Activated T-cell treated with anti-CD3 and anti-CD28 coated beads, Interleukin-2, amount 50 U/mL, for 1 hour (primary cell): ENCODE measurements around the gene MFSD12.
"Not testable (repeated sequence)": the region's sequence is repeated elsewhere in the genome, so short reads cannot be mapped to it uniquely, and the experiment has no call there.

Experiments used
- DNase-seq: peaks from one replicate; pipeline ENCODE4 v3.0.0-alpha.2; 2020

MFSD12 gene

GRCh38 chr19:3521104-3521445 is 36.3 kb downstream of the MFSD12 start:
- DNase-seq, result no peak

GRCh38 chr19:3520166-3521103 is 37.0 kb downstream of the MFSD12 start:
- no peak for DNase-seq

DNA sequence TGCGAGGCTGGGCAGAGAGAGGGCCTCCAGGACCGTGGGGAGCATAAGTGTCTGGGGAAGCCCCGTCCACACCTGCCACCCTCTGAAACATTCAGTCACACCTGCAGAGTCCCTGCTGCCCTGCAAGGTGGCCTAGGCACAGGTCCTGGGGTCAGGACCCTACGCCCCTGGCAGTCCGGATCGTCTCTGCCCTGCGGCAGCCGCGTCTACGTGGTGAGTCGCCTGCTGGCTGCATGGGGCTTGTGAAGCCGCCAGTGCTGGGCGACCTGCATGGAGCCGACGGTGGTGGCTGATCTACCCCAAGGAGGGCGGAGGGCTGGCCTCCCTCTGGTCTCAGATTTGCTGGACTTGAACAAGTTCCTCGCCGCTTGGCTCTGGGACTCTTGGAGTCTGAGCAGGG is 38.3 kb downstream of the MFSD12 start:
- DNase-seq, result no peak

GRCh38 chr19:3518659-3519058 is 38.7 kb downstream of the MFSD12 start:
- DNase-seq, result no peak

DNA sequence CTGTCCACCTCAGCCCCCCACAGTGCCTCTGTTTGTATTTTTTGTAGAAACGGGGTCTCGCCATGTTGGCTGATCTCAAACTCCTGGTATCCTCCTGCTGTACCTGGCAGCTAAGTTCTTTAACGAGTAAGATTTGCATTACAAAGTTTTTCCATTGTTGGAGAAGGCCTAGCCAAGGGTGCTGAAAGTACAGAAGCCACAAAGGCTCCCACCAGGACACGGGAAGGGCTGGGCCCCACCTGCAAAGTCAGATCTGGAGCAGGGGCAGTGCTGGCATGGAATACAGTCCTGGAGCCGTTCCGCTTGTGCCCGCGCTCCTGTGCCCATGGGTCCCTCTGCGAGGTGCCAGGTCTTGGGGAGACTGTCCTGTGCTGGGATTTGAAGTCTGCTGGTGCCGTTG is 39.1 kb downstream of the MFSD12 start:
- DNase-seq, result no peak

GRCh38 chr19:3517638-3518037 is 39.7 kb downstream of the MFSD12 start:
- no peak for DNase-seq

DNA sequence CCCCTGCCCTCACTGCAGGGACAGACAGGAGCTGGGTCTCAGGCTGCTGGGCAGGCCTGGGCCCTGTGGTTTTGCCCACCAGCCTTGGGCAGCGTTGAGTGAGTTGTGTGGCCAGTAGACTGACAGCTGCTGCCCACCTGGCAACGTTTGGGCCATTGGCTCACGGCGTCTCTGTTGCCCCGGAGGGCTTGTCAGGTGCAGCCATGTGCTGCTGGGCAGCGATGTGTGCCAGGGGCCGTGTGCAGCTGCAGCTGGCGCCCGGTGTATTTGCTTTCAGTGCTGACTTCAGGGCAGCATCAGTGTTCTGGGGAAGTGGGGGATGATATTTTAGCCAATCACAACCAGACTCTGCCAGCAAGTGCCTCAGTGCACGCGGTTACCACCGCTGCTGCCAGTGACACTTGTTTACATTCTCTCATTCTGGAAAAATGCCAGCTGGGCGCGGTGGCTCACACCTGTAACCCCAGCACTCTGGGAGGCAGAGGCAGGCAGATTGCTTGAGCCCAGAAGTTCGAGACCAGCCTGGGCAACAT is 40.6 kb downstream of the MFSD12 start:
- DNase-seq, result peak; percentile 43

GRCh38 chr19:3515891-3516422 is 41.4 kb downstream of the MFSD12 start:
- no peak for DNase-seq

DNA sequence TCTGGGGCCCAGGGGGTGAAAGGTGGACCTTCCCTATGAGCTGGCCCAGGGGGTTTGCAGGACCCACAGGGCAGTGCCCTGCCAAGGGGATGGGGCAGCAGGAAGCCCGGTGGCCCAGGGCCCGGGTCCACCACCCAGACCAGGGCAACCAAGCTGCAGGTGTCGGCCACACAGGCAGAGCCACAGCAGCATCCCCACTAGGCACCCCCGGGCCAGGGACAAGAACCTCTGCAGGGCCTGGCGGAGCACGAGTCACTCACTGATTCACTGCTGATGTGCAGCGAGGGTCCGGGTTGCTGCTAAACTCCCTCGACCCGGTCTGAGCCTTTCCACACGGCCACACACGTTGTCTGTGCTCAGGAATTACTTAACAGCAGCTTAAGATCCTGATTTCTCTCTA is 42.5 kb downstream of the MFSD12 start:
- DNase-seq, result no peak

DNA sequence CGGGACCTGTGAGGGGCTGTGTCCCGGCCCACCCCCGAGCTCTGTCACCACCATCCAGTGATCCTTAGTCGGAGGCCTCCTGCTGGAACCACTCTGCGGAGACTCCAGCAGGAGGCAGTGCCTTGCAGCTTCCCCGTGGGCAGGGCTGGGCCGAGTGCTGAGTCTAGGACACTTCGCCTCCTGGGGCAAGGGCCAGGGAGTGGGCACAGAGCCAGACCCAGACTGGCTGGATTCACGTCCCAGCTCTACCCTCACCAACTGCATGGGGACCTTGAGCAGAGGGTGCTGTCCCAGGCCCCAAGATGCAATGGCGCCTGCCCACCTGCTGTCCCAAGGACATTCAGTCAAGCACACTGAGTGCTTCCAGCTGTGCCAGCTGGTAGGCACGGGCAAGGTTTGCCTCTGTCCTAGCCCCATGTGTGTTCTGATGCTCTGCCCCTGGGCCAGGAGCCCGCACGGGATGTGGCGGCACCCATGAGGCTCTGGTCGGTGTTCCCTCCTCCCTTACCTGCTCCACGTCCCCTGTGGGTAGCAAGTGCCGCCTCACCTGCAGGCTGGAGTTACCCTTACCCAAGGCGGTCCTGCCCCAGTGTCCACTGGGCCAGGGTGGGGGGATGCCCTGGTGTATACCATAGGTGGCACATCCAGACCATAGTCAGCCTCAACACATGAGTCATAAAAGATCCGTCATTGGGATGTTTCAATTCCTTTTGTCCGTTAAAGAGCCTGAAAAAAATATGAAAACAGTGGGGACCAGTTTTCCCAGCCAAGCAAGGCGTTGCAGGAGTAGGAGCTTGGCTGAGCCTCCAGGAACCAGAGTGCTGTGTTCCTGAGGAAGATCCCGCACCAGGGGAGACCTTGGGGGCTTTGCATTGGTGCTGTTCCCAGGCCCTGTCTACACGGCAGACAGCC is 43.9 kb downstream of the MFSD12 start:
- DNase-seq, result no peak

GRCh38 chr19:3512562-3513228 is 44.7 kb downstream of the MFSD12 start:
- DNase-seq, result no peak

GRCh38 chr19:3511506-3512251 is 45.7 kb downstream of the MFSD12 start:
- no peak for DNase-seq

GRCh38 chr19:3510727-3511126 is 46.7 kb downstream of the MFSD12 start:
- no peak for DNase-seq

DNA sequence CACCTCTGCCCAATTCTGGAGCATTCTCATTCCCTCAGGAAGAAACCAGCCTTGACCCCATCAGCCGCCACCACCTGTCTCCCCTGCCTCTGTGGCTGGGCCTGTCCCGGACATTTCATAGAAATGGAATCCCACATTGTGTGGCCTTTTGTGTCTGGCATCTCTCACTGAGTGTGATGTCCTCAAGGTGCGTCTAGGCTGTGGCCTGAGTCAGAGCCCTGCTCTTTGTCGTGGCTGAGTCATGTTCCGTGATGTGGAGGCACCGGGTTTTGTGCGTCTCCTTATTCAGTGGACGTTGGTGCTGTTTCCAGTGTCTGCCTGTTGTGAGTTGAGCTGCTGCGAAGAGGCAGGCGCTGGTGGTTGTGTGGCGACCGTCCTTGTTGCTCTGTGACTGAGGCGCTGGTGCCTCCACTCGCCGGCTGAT is 47.8 kb downstream of the MFSD12 start:
- DNase-seq, result no peak

GRCh38 chr19:3508771-3509535 is 48.4 kb downstream of the MFSD12 start:
- DNase-seq, result no peak

GRCh38 chr19:3508121-3508661 is 49.2 kb downstream of the MFSD12 start:
- not testable (repeated sequence) for DNase-seq

DNA sequence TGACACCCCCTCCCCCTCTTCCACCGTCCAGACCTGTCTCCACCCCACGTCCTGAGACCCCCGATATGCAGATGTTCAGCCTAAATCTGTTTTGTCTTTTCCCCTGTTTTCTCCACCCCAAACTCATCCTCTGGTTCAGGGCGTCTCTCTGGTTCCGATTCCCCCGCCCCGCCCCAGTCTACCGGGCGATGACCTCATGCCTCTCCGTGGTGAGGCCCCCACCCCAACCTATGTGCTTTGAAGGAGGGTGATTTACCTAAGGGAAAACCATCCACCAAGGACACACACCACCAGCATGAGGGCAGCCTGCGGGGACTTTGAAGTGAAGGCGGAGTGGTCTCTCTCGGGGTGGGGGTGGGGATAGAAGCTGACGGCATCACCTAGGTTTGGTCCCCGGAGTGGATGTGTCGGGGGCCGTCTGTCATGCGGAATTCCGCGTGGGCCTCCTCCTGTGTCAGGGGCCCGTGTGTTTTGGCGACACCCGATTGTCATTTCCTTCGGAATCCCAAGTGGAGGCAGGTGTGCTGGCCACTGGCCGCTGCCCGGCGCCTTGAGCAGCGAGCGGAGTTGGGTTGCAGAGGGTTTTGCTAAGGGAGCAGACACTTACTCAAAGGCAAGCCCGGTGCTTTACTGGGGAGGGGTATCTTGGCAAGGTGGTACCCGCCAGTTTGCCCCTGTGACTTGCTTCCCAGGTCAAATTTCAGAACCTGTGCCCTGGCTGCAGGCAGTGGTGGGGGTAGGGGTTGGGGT is 49.8 kb downstream of the MFSD12 start:
- peak; percentile 61 for DNase-seq

- DNase-seq, result peak; percentile 30
Observed at GRCh38 chr19:3506384-3507340, 50.7 kb downstream of the MFSD12 start.
